ENCODE data around the gene GP5. TPM values are rescaled to one million over a fixed set of nuclear protein-coding genes. Genes with fewer than 3 reads are reported as not detected.

The GP5 gene
- total and polyA plus RNA-seq, 9 of the 15 experiments (the other 6 are each of a cell fraction or from before 2014, with no cell fraction given) = 0.03 to 0.04 (median 0.04) TPM; not detected in 6

DNA sequence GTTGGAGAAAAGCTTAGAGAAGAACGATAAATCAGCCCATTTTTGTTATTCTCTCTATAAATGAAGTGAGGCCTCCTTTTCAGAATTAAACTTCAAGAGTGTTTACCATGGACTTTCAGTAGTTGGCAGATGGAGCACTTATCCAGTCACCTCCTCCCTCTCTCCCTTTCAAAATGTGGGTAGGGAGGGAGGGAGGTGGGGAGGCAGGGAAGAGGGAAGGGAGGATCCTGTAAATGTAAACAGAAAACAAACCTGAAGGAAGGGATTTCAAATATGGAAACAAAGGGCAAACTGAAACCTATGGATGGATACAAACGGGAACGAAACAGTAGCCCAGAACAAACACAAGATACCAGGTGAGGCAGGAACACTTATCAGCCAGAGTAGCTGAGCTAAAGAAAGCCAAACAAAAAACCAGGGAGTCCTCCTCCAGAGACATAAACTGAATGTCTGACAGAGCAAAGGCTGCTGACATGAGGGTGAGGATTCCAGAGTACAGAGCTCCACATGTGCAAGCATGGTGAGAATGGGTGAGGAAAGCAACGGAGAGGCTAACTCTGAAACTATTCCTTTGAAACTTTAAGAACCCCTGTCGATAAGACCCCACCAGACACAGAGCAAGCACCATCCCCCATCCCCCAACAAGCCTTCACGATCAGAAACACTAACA is 41.0 kb upstream of the GP5 start:
- no TSS peak for BruUV-seq (replicated peaks)
- no peaks in the 10 kb centered on the region for H3K9me1 ChIP-seq (ENCODE audit: control insufficient read depth, insufficient read depth, low read length)
- no peak overlapping the region for H3K27ac ChIP-seq (ENCODE audit: extremely low read depth, low read depth, low read length)
- CTCF ChIA-PET (ENCODE audit: low intra/inter-chr PET ratio) = no interaction called here
- 90% methylated on average over 6 of the region's 6 CpGs for WGBS (ENCODE audit: insufficient coverage, low coverage, missing lambda C conversion rate)
- no peak overlapping the region for H3K4me2 ChIP-seq (ENCODE audit: insufficient read depth, low read length)
- no peak for ATAC-seq
- H3K79me2 ChIP-seq (ENCODE audit: control insufficient read depth, insufficient read depth, low read length) = no peaks in the 10 kb centered on the region
- no peaks in the 10 kb centered on the region for H4K20me1 ChIP-seq (replicated peaks; ENCODE audit: control insufficient read depth, insufficient read depth, low read length)
- in situ Hi-C loops (cut with MboI) = no loop called here
- no peaks in the 10 kb centered on the region for H3K27me3 ChIP-seq (ENCODE audit: control insufficient read depth in 2 of 2, insufficient read depth in 2 of 2, low read length in 2 of 2)
- POLR2A ChIA-PET = interaction anchor here (1.1 kb wide), 1 partner anchor 10 kb away, joined by 4 read pairs; no protein-coding TSS in a partner anchor
- peaks cover 88% of the 10 kb centered on the region for H3K36me3 ChIP-seq (ENCODE audit: control insufficient read depth, insufficient read depth, low read length)
- no peak for FAIRE-seq
- TF ChIP-seq CEBPB (tag; IDR thresholded peaks at IDR 0.05) (no peak), NR3C1 (CRISPR knock-in tag; IDR thresholded peaks at IDR 0.05) (no peak), ZNF239 (CRISPR knock-in tag; IDR thresholded peaks at IDR 0.05) (no peak), ZNF263 (CRISPR knock-in tag; IDR thresholded peaks at IDR 0.05; ENCODE audit: borderline replicate concordance) (no peak), GTF2E2 (tag; IDR thresholded peaks at IDR 0.05) (no peak), GATA2 (CRISPR knock-in tag; IDR thresholded peaks at IDR 0.05) (no peak), BCOR (IDR thresholded peaks at IDR 0.05) (no peak)
- TF ChIP-seq, protein P1, sequence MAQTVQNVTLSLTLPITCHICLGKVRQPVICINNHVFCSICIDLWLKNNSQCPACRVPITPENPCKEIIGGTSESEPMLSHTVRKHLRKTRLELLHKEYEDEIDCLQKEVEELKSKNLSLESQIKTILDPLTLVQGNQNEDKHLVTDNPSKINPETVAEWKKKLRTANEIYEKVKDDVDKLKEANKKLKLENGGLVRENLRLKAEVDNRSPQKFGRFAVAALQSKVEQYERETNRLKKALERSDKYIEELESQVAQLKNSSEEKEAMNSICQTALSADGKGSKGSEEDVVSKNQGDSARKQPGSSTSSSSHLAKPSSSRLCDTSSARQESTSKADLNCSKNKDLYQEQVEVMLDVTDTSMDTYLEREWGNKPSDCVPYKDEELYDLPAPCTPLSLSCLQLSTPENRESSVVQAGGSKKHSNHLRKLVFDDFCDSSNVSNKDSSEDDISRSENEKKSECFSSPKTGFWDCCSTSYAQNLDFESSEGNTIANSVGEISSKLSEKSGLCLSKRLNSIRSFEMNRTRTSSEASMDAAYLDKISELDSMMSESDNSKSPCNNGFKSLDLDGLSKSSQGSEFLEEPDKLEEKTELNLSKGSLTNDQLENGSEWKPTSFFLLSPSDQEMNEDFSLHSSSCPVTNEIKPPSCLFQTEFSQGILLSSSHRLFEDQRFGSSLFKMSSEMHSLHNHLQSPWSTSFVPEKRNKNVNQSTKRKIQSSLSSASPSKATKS (CRISPR knock-in tag; IDR thresholded peaks at IDR 0.05) = no peak
- no peak for DNase-seq (ENCODE audit: extremely low read depth in 1 of 4, low spot score in 3 of 4)
- no peaks in the 10 kb centered on the region; a peak in 1 of 5 replicates for H3K4me1 ChIP-seq (replicated peaks in 1 of 2; ENCODE audit: control insufficient read depth in 2 of 2, insufficient read depth in 2 of 2, low read length in 2 of 2)
- no peaks in the 10 kb centered on the region for H3K9me3 ChIP-seq (replicated peaks; ENCODE audit: control insufficient read depth, insufficient read depth, low read depth, low read length)
- no peak overlapping the region for H3K4me3 ChIP-seq
- H2AFZ ChIP-seq (ENCODE audit: low read depth, low read length) = no peak overlapping the region
- intact Hi-C loops (cut with micrococcal nuclease) = no loop called here
- H3K9ac ChIP-seq (ENCODE audit: insufficient read depth in 1 of 2, low read depth in 2 of 2, low read length in 2 of 2) = no peak overlapping the region

Measured in K562 (cell line).